T-helper 17 cell (primary cell): ENCODE results near the gene MROH2A. TPM values are rescaled to one million over a fixed set of nuclear protein-coding genes. Genes with fewer than 3 reads are reported as not detected.
"Not testable (repeated sequence)": the region's sequence is repeated elsewhere in the genome, so short reads cannot be mapped to it uniquely, and the experiment has no call there.

Source experiments
- ATAC-seq: fragments of 150-1000 bp; cut with Tn5 transposase; 2 replicates; pipeline ENCODE4 v1.10.0; 2021; ENCODE audit warnings: mild to moderate bottlenecking, moderate library complexity
- DNase-seq, 3 donors: peaks; one replicate each; pipeline versions ENCODE4 v3.0.0 to v3.0.0-alpha.2; 2020 to 2021
- H3K9me3 ChIP-seq: one replicate; pipeline ENCODE4 v1.7.0; 2013; ENCODE audit warnings: low read length, mild to moderate bottlenecking; ENCODE audit not compliant: control insufficient read depth, poor library complexity, severe bottlenecking
- H3K27ac Mint-ChIP-seq: one replicate; pipeline ENCODE4 v1.8.0; 2022; ENCODE audit warnings: mild to moderate bottlenecking, moderate library complexity, mixed read lengths
- H3K27me3 Mint-ChIP-seq: one replicate; pipeline ENCODE4 v1.8.0; 2022; ENCODE audit warnings: mixed read lengths
- H3K36me3 Mint-ChIP-seq: one replicate; pipeline ENCODE4 v1.8.0; 2022; ENCODE audit warnings: low read depth, mixed read lengths
- H3K4me1 Mint-ChIP-seq: one replicate; pipeline ENCODE4 v1.8.0; 2022; ENCODE audit warnings: mild to moderate bottlenecking, mixed read lengths
- H3K4me3 Mint-ChIP-seq: one replicate; pipeline ENCODE4 v1.8.0; 2022; ENCODE audit warnings: mild to moderate bottlenecking, moderate library complexity, mixed read lengths
- total RNA-seq, 4 donors: library from RNA in 2 of 4; stranded (reverse) in 2 of 4; gene quantifications; one replicate each; pipeline ENCODE4 v1.2.3 and lab custom pipeline; 2022 to 2026

The MROH2A gene
- total RNA-seq, 2 donors from 2014 or later: not detected

DNA sequence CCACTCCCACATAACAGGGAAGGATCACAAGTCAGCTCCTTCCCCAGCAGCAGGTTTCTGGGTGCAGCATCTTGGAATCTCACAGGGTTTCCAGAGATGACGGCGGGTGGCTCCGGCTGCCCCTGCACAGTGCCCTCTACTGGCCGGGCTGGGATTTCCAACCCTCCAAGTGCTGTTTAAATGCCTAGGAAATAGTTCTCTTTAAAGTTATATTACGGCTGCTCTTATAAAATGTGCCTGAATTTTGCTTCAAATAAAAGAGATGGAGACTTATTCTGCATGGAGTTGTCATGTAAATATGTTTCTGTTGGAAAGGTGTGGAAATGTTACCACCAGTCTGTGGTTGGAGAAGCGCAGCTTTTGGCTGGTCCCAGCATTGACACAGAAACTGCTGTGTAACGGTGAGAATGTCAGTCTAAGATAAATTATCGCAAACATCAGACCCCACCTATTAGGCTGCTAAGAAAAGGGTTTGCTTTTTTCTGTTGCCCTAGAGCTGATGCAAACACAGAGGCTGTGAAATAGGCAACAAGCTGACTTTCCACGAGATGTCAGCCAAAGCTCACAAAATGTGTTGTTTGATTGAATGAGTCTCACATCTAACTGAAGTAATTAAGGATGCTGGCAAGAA, 79.5 kb downstream of the MROH2A start:
- peaks cover 15% of the 10 kb centered on the region for H3K27me3 Mint-ChIP-seq
- DNase-seq (peak; percentile 27 to 51 (median 33)), ATAC-seq (peak; percentile 24)
- no peaks in the 10 kb centered on the region for H3K9me3 ChIP-seq
- H3K4me1 Mint-ChIP-seq: peaks cover 17% of the 10 kb centered on the region
- H3K4me3 Mint-ChIP-seq: no peak overlapping the region
- peaks cover 4% of the 10 kb centered on the region for H3K36me3 Mint-ChIP-seq
- no peak overlapping the region for H3K27ac Mint-ChIP-seq

DNA sequence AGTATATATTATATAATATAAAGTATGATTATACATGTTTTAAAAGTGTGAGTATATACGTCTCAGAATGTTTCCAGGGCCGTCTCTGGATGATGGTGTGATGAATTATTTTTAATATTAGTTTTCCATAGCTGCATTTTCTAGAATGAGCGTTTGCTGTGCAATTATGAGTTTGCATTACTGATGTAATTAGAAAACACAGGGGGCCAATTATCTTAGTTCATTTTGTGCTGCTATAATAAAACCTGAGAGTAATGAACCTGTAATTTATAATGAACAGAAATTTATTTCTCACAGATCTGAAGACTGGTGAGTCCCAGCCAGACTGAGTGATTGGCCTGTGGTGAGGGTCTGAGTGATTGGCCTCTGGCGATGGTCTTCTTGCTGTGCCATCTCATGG, 80.2 kb downstream of the MROH2A start:
- DNase-seq (no peak), ATAC-seq (no peak)
- no peak overlapping the region for H3K27ac Mint-ChIP-seq
- H3K36me3 Mint-ChIP-seq: peaks cover 4% of the 10 kb centered on the region
- peaks cover 17% of the 10 kb centered on the region for H3K4me1 Mint-ChIP-seq
- H3K9me3 ChIP-seq: no peaks in the 10 kb centered on the region
- no peak overlapping the region for H3K4me3 Mint-ChIP-seq
- H3K27me3 Mint-ChIP-seq: peaks cover 8% of the 10 kb centered on the region

DNA sequence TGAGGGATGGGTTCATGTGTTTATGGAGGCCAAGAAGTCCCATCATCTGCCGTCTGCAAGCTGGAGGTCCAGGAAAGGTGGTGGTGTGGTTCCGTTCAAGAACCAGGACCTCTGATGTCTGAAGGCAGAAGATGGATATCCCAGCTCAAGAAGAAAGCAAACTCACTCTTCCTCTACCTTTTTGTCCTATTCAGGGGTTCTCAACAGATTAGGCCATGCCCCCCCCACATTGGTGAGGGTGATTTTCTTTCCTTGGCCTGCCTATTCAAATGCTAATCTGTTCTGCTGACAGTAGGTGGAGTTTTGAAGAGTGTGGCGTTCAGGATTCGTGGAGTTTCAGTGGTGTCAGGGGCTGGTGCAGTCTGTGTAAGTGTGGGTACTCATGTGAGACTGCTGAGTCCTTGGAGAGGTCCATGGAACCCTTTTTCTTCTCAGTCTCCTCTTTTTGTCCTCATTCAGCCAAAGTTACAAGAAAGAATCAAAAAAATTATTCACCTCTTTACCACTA, 84.2 kb downstream of the MROH2A start:
- H3K27ac Mint-ChIP-seq: no peak overlapping the region

DNA sequence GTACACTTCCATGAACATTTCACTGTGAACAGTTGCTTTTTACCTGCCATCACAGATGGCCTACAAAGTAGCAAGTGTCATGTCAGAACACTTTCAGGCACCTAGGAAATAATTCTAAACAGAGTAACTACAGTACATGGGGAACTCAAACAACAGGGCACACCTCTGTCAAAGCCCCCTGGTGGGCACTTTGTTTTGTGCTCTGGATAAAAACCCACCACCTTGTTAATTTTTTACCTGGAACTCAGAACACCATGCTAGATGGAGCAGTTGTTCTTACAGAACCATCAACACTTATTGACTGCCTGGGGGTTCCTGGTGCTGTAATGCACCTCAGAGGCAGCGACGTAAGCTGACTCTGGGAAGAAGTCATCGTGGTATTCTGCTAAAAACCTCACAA, 87.7 kb downstream of the MROH2A start:
- H3K4me3 Mint-ChIP-seq: no peak overlapping the region
- ATAC-seq (no peak), DNase-seq (no peak)
- H3K9me3 ChIP-seq: no peaks in the 10 kb centered on the region
- H3K4me1 Mint-ChIP-seq: peaks cover 6% of the 10 kb centered on the region
- H3K36me3 Mint-ChIP-seq: peaks cover 5% of the 10 kb centered on the region
- no peak overlapping the region for H3K27ac Mint-ChIP-seq
- no peaks in the 10 kb centered on the region for H3K27me3 Mint-ChIP-seq

More for the DNA sequence above, 84.2 kb downstream of the MROH2A start:
- no peak for DNase-seq
- no peak for ATAC-seq
- Mint-ChIP-seq H3K4me3 (no peak overlapping the region), H3K27me3 (no peaks in the 10 kb centered on the region), H3K4me1 (peaks cover 3% of the 10 kb centered on the region), H3K36me3 (peaks cover 2% of the 10 kb centered on the region)
- no peaks in the 10 kb centered on the region for H3K9me3 ChIP-seq

DNA sequence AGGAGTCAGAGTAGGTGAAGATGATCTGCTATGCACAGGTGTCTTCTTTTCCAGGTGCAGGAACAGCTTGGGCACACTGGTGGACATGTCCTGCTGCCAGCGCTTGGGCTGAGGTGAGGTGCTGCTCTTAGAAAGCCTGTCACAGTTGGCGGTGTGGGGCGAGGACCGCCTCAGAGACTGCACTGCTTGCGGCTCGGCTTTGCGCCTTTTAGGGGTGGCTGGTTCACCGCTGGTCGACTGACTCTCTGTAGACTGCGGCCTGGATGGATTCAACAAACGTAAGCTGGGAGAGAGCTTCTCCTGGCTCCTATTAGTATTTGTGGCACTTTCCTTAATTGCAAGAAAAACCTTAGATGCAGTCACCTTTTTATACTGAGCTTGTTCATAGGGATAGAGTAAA, 88.3 kb downstream of the MROH2A start:
- Mint-ChIP-seq H3K4me3 (no peak overlapping the region), H3K27me3 (peaks cover 1% of the 10 kb centered on the region), H3K27ac (no peak overlapping the region), H3K36me3 (peaks cover 5% of the 10 kb centered on the region), H3K4me1 (peaks cover 6% of the 10 kb centered on the region)
- H3K9me3 ChIP-seq: no peaks in the 10 kb centered on the region
- no peak for ATAC-seq
- no peak for DNase-seq

DNA sequence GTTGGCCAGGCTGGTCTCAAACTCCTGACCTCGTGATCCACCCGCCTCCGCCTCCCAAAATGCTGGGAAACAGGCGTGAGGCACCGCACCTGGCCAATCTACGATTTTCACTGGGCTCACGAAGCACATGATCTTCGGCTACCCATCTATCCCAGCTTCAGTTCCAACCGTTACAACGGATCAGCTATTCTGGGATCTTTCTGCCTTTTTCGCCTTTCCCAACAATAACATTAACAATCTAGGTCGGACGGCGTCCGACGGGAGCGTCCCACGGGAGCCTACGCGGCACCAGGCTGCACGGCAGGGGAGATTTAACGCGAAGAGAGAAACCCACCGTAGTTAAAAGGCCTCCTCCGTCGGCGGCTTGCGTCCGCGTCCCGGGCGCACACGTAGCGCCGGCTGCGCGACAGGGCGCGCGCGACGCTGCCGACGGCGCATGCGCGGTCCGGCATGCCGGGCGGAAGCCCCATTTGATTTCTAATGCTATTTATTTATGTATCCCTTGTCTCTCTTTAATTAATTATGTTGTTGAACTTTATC, 89.9 kb downstream of the MROH2A start, which contains the start of gene MSL3B:
Gene MSL3B (minus strand): TSS at position 394 of the 540 bp plus-strand sequence.
- H3K9me3 ChIP-seq: no peaks in the 10 kb centered on the region
- peak within 1 kb of the TSS; percentile 91 for H3K4me3 Mint-ChIP-seq
- DNase-seq (peak; percentile 43 to 61 (median 45)), ATAC-seq (peak; percentile 74)
- H3K27ac Mint-ChIP-seq: peak within 1 kb of the TSS; percentile 83
- H3K36me3 Mint-ChIP-seq: peaks cover 5% of the 10 kb centered on the region
- peaks cover 13% of the 10 kb centered on the region for H3K27me3 Mint-ChIP-seq
- H3K4me1 Mint-ChIP-seq: peaks cover 6% of the 10 kb centered on the region

DNA sequence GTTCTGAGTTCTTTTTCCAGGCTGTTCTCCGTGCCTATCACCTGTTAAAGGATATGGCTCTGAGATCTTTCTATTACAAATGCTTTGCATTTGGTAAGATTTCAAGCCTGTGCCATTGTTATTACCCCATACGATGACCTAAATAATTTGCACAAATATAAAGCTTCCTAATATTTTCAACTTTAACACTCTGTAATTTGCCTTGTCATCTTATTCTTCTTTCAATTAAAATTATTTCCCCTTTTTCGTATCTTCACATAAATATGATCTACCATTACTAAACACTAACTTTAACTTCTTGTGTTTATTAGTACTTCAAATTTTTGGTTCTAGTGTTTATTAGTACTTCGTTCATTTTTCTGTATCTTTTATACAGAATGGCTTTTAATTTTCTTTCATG, 93.3 kb downstream of the MROH2A start:
- H3K4me3 Mint-ChIP-seq: no peak overlapping the region
- H3K27ac Mint-ChIP-seq: no peak overlapping the region
- H3K9me3 ChIP-seq: no peaks in the 10 kb centered on the region
- ATAC-seq (no peak), DNase-seq (no peak)
- H3K36me3 Mint-ChIP-seq: peaks cover 5% of the 10 kb centered on the region
- peaks cover 6% of the 10 kb centered on the region for H3K4me1 Mint-ChIP-seq
- peaks cover 23% of the 10 kb centered on the region for H3K27me3 Mint-ChIP-seq

DNA sequence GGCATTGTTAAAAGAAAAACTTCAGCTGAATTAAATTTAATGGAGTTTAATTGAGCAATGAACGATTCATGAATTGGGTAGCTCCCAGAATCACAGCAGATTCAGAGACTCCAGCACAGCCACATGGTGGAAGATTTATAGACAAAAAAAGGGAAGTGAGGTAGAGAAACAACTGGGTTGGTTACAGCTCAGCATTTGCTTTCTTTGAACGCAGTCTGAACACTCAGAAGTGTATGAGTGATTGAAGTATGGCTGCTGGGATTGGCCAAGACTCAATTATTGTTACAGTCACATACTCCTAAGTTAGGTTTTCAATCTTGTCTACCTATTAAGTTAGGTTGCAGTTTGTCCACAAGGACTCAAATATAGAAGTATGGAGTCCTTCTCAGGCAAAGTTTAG, 94.0 kb downstream of the MROH2A start:
- not testable (repeated sequence) for H3K27ac Mint-ChIP-seq, H3K36me3 Mint-ChIP-seq, H3K9me3 ChIP-seq, DNase-seq, H3K4me3 Mint-ChIP-seq, H3K4me1 Mint-ChIP-seq, ATAC-seq
- peaks cover 23% of the 10 kb centered on the region for H3K27me3 Mint-ChIP-seq

DNA sequence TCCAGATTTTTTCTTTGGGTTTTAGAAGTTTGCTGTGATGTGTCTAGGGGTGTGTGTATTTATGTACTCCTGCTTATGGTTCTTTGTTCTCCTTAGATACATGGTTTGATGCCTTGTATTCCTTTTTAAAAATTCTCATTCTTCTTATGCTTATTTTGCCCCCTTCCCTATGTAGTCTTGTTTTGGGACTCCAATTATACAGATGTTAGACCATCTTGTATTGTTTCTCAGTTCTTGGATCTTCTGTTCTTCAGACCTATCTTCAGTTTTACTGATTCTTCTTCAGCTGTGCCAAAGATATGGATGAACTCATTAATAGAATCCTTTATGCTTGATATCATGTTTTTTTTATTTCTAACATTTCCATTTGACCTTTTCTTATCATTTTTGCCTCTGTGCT, 104.2 kb downstream of the MROH2A start:
- Mint-ChIP-seq H3K4me3 (no peak overlapping the region), H3K27me3 (peaks cover under 1% of the 10 kb centered on the region), H3K4me1 (no peaks in the 10 kb centered on the region), H3K36me3 (no peaks in the 10 kb centered on the region), H3K27ac (no peak overlapping the region)
- ATAC-seq: no peak
- H3K9me3 ChIP-seq: peaks cover 10% of the 10 kb centered on the region
- no peak for DNase-seq

Other genes starting within 250 kb of the MROH2A start
- gene USP40, start 211.5 kb upstream of the MROH2A start, total RNA-seq: 10 to 100 TPM; 10.7 to 14.0 TPM
- not detected for gene UGT1A8, start 160.7 kb upstream of the MROH2A start, total RNA-seq
- not detected for gene UGT1A10, start 141.9 kb upstream of the MROH2A start, total RNA-seq
- gene UGT1A9, start 106.4 kb upstream of the MROH2A start, total RNA-seq: not detected
- not detected for gene UGT1A7, start 96.4 kb upstream of the MROH2A start, total RNA-seq
- gene UGT1A6, start 85.4 kb upstream of the MROH2A start, total RNA-seq: not detected
- not detected for gene UGT1A5, start 65.4 kb upstream of the MROH2A start, total RNA-seq
- gene UGT1A4, start 59.6 kb upstream of the MROH2A start, total RNA-seq: not detected
- not detected for gene UGT1A3, start 49.3 kb upstream of the MROH2A start, total RNA-seq
- not detected for gene UGT1A1, start 18.1 kb upstream of the MROH2A start, total RNA-seq
- gene HJURP, start 76.2 kb downstream of the MROH2A start, total RNA-seq: 1 to 10 TPM in 1 of 2 donors, under 1 TPM in 1; 0.35 to 1.1 TPM
- not detected for gene TRPM8, start 139.0 kb downstream of the MROH2A start, total RNA-seq